ENCODE results near the gene POLQ.

- no peak for TF ChIP-seq EZH2 (IDR thresholded peaks at IDR 0.05; ENCODE audit: insufficient read depth, poor library complexity, severe bottlenecking)
- no peak for TF ChIP-seq EZH2phosphoT487 (IDR thresholded peaks at IDR 0.05; ENCODE audit: insufficient read depth, low read depth)
These were observed 28.7 kb upstream of the POLQ start for GRCh38 chr3:121574449-121574848.

All from GM23248 (cell line).